D341Med (cell line): ENCODE measurements around the gene MDM4.
"Not testable (repeated sequence)": the region's sequence is repeated elsewhere in the genome, so short reads cannot be mapped to it uniquely, and the experiment has no call there.

ENCODE experiments used
- DNase-seq: peaks from one replicate; pipeline ENCODE4 v3.0.0; 2012; ENCODE audit warnings: low spot score

Gene MDM4

GRCh38 chr1:204562075-204562990, 46.1 kb downstream of the MDM4 start:
- DNase-seq, result no peak

- no peak for DNase-seq
These were observed 47.1 kb downstream of the MDM4 start for GRCh38 chr1:204563307-204563706.

GRCh38 chr1:204563780-204564179, 47.6 kb downstream of the MDM4 start:
- DNase-seq, result no peak

- DNase-seq, result no peak
These were observed 48.6 kb downstream of the MDM4 start for GRCh38 chr1:204564835-204565234.

GRCh38 chr1:204565617-204566582, 49.7 kb downstream of the MDM4 start:
- peak; percentile 91 for DNase-seq

GRCh38 chr1:204566583-204566955, 50.4 kb downstream of the MDM4 start:
- DNase-seq, result no peak

GRCh38 chr1:204567071-204567470, 50.9 kb downstream of the MDM4 start:
- no peak for DNase-seq

GRCh38 chr1:204568576-204569315, 52.5 kb downstream of the MDM4 start:
- no peak for DNase-seq

- DNase-seq, result no peak
These were observed 53.3 kb downstream of the MDM4 start for GRCh38 chr1:204569478-204569877.

GRCh38 chr1:204570021-204570420, 53.8 kb downstream of the MDM4 start:
- DNase-seq, result not testable (repeated sequence)

GRCh38 chr1:204571128-204571527, 54.9 kb downstream of the MDM4 start:
- no peak for DNase-seq

GRCh38 chr1:204571631-204572030, 55.4 kb downstream of the MDM4 start:
- no peak for DNase-seq

GRCh38 chr1:204572923-204573922, 57.0 kb downstream of the MDM4 start:
- DNase-seq, result no peak

GRCh38 chr1:204574016-204574864, 58.0 kb downstream of the MDM4 start:
- no peak for DNase-seq

- peak; percentile 60 for DNase-seq
These were observed 58.6 kb downstream of the MDM4 start for GRCh38 chr1:204574865-204575163.

GRCh38 chr1:204575221-204576190, 59.3 kb downstream of the MDM4 start:
- peak; percentile 74 for DNase-seq

GRCh38 chr1:204576422-204576821, 60.2 kb downstream of the MDM4 start:
- peak; percentile 30 for DNase-seq

- DNase-seq, result peak; percentile 18
These were observed 61.7 kb downstream of the MDM4 start for GRCh38 chr1:204577794-204578478.
